HEK293T (cell line): ENCODE data around the gene CDC42EP3.

ENCODE experiments used
- BHLHE40 ChIP-seq: fragments of 450-650 bp; IDR thresholded peaks from 2 replicates; pipeline ENCODE4 v1.6.1; 2016; ENCODE audit warnings: mild to moderate bottlenecking, moderate library complexity, borderline replicate concordance
- FOXK2 ChIP-seq: fragments of 450-650 bp; IDR thresholded peaks from 2 replicates; pipeline ENCODE4 v1.6.1; 2016; ENCODE audit warnings: mild to moderate bottlenecking
- ZNF384 ChIP-seq: fragments of 450-650 bp; IDR thresholded peaks from 2 replicates; pipeline ENCODE4 v1.6.1; 2016

GRCh38 chr2:37653093-37653492 lies 18.3 kb downstream of the CDC42EP3 start:
- TF ChIP-seq BHLHE40 (no peak), FOXK2 (no peak), ZNF384 (no peak)
